Activated CD8-positive, alpha-beta memory T cell treated with anti-CD3 and anti-CD28 coated beads for 36 hours (primary cell): Measurements from ENCODE around the gene SLC22A6. TPM values are rescaled to one million over a fixed set of nuclear protein-coding genes. Genes with fewer than 3 reads are reported as not detected.
"Not testable (repeated sequence)": the region's sequence is repeated elsewhere in the genome, so short reads cannot be mapped to it uniquely, and the experiment has no call there.

Source experiments
- CTCF ChIA-PET: fragments of 350-600 bp; sonication (Branson Sonifier 250); formaldehyde crosslinking; loops from one replicate; lab custom pipeline; 2021; ENCODE audit warnings: antibody characterized with exemption; lab: Charles Lee
- POLR2A ChIA-PET: fragments of 350-600 bp; sonication (Branson Sonifier 250); formaldehyde crosslinking; loops from one replicate; lab custom pipeline; 2021; ENCODE audit warnings: antibody characterized with exemption; lab: Charles Lee
- total RNA-seq, 2 experiments: library from RNA; stranded (reverse); gene quantifications; one replicate each; pipeline ENCODE4 v1.2.3, GENCODE V29; 2021

SLC22A6 gene
- total RNA-seq, 2 experiments from 2014 or later, result not detected

GRCh38 chr11:62948765-62949320, 35.9 kb downstream of the SLC22A6 start:
- POLR2A ChIA-PET, result no interaction called here
- CTCF ChIA-PET, result interaction anchor here (1.0 kb wide), 1 partner anchor 26 kb away, joined by 3 read pairs; no protein-coding TSS in a partner anchor

DNA sequence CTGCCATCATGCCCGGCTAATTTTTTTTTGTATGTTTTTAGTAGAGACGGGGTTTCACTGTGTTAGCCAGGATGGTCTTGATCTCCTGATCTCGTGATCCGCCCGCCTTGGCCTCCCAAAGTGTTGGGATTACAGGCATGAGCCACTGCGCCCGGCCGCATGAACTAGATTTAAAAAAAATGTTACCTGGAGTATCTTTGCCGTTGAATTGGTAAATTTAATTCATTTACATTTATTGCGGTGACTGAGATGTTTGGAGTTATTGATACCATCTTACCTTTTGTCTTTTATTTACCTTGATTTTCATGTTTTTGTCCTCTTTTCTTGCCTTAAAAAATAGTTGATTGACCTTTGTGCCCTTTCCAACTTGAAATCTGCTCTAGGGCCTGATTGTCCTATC, 39.2 kb downstream of the SLC22A6 start:
- POLR2A ChIA-PET, result not testable (repeated sequence)
- CTCF ChIA-PET, result interaction anchor here (1.0 kb wide), 1 partner anchor 10 kb away, joined by 3 read pairs; no protein-coding TSS in a partner anchor

GRCh38 chr11:62937528-62937927, 47.2 kb downstream of the SLC22A6 start:
- POLR2A ChIA-PET, CTCF ChIA-PET: not testable (repeated sequence)

- ChIA-PET POLR2A (no interaction called here), CTCF (no interaction called here)
These were observed 50.3 kb downstream of the SLC22A6 start for GRCh38 chr11:62934496-62934785.

DNA sequence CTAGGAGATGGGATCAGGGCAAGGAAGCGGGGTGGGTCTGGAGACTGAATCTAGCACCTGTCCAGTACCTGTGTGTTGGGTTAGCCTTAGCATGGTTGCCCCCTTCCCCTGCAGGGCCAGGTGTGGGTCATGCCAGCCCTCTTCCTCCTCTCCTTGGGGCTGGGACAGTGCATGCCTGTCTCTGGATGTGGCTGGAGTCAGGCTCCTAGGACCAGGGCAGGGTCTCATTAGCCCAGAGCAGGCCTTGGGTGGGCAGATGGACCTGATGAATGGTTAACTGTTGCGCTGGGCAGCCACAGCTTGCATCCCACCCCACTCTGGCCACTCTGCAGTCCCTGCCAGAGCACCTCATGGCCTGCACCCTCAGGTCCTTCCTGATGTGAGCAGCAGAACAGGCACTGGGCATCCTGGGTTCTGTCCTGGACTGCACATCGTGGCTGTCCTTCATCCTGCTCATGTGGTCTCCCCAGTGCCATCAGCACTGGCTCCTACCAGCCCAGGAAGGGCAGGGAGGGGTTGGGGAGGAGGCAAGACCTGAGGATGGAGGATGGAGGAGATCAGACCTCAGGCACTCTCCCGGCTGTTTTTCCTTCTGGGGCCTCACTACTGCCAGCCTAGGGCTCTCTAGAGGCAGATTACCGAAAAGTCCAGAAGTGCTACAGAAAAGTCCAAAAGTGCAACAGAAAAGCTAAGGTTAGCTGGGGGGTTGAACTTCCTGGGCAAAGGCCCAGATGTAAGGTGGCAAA, 50.8 kb downstream of the SLC22A6 start:
- CTCF ChIA-PET, result no interaction called here

DNA sequence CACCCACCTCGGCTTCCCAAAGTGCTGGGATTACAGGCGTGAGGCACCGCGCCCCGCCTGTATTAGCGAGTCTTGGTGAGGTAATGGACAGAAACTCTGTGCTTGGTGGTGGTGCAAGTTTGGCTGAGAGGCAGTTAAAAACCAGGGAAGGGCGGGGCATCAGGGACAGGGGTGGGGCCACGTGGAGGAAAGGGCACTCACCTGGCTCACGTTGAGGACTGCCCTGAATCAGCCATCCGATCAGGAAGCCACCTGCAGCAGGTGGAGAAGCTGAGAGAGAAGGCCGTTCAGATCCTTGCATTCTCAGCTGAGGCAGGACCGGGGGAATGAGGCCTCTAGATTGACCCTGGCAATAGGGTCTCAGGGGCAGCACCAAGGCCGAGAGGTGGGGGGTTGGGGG, 51.5 kb downstream of the SLC22A6 start:
- ChIA-PET CTCF (no interaction called here), POLR2A (no interaction called here)

More for the DNA sequence above, 50.8 kb downstream of the SLC22A6 start:
- POLR2A ChIA-PET, result no interaction called here

DNA sequence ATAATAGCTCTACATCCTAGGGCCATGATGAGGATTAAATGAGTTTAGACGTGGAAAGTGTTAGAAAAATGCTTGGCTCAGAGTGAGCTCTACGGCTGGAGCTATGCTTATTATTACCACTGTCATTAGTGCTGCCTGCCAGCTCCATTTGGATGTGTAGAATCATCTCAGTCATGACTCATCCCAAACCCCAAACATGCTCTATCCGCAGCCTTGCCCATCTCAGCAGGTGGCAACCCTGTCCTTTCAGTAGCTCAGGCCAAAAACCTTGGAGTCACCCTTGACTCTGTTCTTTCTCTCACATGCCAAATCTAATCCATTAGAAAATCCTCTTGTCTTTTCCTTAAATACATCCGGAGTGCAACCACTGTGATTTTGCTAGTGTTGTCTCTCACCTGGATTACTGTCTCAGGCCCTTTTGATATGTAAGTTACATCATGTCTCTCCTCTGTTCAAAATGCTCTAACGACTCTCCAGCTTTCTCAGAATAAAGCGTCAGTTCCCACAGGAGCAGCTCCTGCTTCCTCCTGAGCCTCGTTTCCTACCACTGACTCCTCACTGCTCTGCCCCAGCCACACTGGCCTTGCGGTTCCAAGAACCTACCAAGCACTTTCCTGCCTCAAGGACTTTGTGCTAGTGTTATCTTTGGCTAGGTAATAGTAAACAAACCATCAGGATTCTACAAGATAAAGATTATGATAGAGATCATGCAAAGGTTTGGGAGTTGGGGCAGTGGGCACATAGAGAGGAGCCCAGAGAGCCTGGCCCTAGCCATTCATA, 53.1 kb downstream of the SLC22A6 start:
- ChIA-PET CTCF (no interaction called here), POLR2A (interaction anchor here (0.6 kb wide), 1 partner anchor 113 kb away, joined by 3 read pairs; no protein-coding TSS in a partner anchor)

- CTCF ChIA-PET, result interaction anchor here (1.5 kb wide), 1 partner anchor 22 kb away, joined by 3 read pairs; no protein-coding TSS in a partner anchor
- POLR2A ChIA-PET, result no interaction called here
These were observed 54.1 kb downstream of the SLC22A6 start for GRCh38 chr11:62930666-62931065.

- CTCF ChIA-PET, result interaction anchor here (1.5 kb wide), 1 partner anchor 21 kb away, joined by 3 read pairs; no protein-coding TSS in a partner anchor
- POLR2A ChIA-PET, result no interaction called here
These were observed 54.6 kb downstream of the SLC22A6 start for GRCh38 chr11:62930157-62930556.

GRCh38 chr11:62928011-62928410, 56.8 kb downstream of the SLC22A6 start:
- ChIA-PET POLR2A (no interaction called here), CTCF (interaction anchor here (0.7 kb wide), 1 partner anchor 19 kb away, joined by 3 read pairs; no protein-coding TSS in a partner anchor)

- POLR2A ChIA-PET, result no interaction called here
- CTCF ChIA-PET, result interaction anchor here (1.6 kb wide), 1 partner anchor 21 kb away, joined by 6 read pairs; no protein-coding TSS in a partner anchor
These were observed 57.9 kb downstream of the SLC22A6 start for GRCh38 chr11:62926680-62927455.

Other genes with a start within 250 kb of the SLC22A6 start
- gene ZBTB3, start 230.8 kb downstream of the SLC22A6 start, total RNA-seq, result 1 to 10 TPM; 9.3 to 9.8 TPM
- 100 to 1,000 TPM; 137 to 146 TPM for gene POLR2G, start 223.4 kb downstream of the SLC22A6 start, total RNA-seq
- gene TAF6L, start 213.6 kb downstream of the SLC22A6 start, total RNA-seq, result 10 to 100 TPM; 17.5 to 18.6 TPM
- gene TMEM179B, start 197.6 kb downstream of the SLC22A6 start, total RNA-seq, result 10 to 100 TPM; 36.1 to 42.7 TPM
- gene TMEM223, start 193.0 kb downstream of the SLC22A6 start, total RNA-seq, result 10 to 100 TPM; 12.4 to 13.1 TPM
- gene NXF1, start 179.5 kb downstream of the SLC22A6 start, total RNA-seq, result 10 to 100 TPM; 93.1 to 95.4 TPM
- gene STX5, start 152.9 kb downstream of the SLC22A6 start, total RNA-seq, result 10 to 100 TPM; 24.9 to 27.0 TPM
- 1 to 10 TPM in 1 of 2 experiments, not detected in 1; 1.4 TPM for gene TEX54, start 152.1 kb downstream of the SLC22A6 start, total RNA-seq
- gene WDR74, start 145.4 kb downstream of the SLC22A6 start, total RNA-seq, result 100 to 1,000 TPM; 122 to 124 TPM
- 100 to 1,000 TPM; 443 to 455 TPM for gene SLC3A2, start 104.1 kb downstream of the SLC22A6 start, total RNA-seq
- not detected for gene CHRM1, start 63.6 kb downstream of the SLC22A6 start, total RNA-seq
- gene SLC22A8, start 30.9 kb upstream of the SLC22A6 start, total RNA-seq, result not detected
- gene SLC22A24, start 159.3 kb upstream of the SLC22A6 start, total RNA-seq, result not detected